GM21723 (cell line): ENCODE measurements around the gene CECR2.

Source experiments
- ATAC-seq: cut with Tn5 transposase; IDR thresholded peaks from one replicate; pipeline ENCODE4 v1.9.1; 2021; ENCODE audit warnings: mild to moderate bottlenecking, moderate library complexity; ENCODE audit not compliant: unreplicated experiment

The CECR2 gene

DNA sequence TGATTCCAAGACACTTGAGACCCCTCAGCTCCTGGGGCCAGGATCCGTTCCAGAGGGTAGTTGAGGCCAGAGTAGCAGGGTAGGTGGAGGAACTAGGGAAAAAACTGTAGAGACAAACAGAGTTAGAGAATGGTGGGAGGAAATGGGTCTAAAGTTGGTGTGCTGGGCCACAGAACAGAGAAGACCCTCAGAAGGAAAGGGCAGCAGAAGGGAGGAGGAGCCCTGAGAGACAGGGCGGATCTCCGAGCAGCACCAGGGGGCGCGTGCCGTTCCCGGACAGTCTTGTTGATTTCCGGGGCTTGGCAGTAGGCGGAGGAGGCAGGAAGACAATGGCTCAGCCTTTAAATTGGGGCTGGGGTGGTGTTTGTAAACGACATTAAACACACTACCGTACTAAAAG lies 2.4 kb upstream of the CECR2 start:
- no peak for ATAC-seq

DNA sequence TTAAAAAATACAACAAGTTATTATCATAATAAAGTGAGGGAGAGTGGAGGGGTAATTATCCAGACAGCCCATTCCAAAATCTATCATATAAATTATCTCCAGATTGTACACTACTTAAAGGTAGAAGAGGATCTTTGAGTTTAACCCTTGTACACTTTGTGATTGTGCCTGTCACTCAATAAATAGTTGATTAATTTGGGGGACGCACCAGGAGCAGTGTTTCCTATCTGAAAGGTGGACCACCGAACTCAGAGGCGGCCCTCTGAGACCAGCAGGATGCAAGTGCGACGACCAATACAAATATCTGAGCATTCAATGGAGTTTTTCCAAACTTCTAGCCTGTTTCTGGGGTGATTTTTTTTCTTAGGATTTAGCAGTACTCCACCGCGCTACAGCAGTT lies 1.1 kb upstream of the CECR2 start:
- no peak for ATAC-seq

DNA sequence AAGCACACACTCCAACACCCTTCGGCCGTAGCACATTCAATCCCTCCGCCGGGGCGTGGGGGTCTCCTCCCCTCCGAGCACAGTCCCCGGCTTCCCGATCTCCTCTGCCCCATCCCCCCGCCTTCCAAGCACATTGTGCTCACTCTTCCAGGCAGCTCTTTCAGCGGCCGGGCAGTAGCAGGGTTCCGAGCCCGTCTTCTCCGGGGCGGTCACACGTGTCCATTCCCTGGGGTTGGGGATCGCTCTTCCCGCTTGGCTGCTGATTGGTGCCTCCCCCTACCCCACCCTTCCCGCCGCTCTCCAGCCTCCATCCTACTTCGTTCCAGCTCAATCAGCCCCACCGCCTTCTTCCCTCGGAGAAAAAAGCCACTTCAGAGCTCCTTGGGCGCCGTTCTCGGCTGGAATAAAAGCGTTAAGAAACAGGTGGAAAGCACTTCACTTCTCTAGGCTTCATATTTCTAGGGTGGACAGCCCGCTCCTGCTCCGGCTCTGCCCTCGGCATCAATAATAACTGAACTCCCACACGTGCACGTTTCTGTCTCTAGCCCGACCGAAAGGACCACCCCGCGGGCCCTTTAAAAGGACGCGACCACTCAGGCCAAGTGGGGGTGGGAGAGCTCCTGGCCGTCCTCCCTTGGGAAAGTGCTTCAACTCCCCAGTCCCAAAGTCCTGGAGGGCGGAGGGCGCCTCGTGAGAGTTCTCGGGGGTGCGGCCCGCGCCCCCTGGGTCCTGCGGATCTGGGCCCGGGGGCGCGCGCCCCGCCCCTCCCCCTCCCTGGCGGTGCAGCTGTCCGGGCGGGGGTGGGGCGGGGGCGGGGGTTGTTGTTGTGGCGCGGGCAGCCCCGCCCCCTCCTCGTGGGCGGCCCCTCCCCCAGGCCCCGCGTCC lies 464 bp upstream of the CECR2 start:
- no peak for ATAC-seq

DNA sequence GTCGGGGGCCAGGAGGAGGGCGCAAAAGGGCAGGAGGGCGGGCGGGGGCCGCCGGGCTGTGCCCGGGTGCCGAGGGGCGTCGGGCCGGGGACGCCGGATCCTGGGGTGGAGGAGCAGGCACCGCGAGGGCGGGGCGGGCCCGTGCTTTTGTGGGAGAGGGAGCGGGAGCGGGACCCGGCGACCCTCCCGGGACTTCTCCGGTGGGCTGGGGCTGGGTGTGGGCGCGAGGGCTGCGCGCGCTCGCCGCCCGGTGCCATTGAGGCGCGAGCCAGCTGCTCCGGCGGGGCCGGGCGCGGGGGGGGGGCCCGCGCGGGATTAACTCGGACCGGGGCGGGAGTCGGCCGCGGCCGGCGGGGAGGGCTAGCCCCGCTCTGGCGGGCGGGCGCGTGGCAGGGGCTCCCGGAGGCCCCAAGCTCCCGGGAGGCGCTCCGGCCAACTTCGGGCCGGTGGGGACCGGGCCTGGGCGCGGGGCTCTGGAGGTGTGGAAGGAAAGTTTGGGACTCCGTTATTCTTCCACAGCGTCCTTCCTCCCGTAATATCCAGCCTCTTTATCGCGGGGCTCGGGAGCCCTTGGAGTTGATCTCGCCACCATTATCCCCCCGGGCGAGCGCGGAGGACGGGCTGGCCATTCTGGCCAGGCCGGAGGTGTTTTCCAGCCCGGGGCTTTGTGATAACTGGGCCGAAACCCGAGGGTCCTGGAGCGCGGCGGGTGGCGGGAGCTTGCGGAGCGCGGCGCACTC lies 936 bp downstream of the CECR2 start:
- no peak for ATAC-seq

DNA sequence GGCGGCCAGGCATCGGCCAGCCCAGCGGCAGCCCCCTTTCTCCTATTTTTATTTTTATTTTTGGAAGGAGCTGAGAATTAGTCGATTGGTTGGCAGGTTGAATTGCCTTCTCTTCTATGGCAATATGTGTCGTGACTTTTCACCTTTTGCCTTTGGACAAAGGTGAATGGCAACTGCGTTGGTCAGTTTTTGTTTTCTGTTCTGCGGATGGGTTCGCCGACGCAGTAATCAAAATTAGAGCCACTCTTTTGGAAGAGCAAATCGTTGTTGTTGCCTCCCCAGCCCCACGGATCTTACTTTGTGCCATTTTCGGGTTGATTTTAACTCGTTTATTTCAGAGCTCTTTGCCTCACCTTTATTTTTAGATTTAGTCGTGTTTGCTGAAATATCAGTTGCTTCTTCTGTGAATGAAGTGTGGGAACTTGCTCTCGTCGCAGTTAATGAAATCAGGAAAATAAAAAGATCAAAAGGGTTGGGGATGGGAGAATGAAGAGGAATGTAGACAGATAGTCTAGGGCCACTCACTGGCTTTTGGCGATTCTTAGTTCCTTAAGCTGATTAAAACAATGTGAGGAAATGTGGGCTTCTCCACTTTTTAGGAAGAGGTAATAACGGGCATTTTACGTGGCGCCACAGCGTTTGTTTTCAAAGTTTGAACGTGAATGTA lies 1.6 kb downstream of the CECR2 start:
- no peak for ATAC-seq

DNA sequence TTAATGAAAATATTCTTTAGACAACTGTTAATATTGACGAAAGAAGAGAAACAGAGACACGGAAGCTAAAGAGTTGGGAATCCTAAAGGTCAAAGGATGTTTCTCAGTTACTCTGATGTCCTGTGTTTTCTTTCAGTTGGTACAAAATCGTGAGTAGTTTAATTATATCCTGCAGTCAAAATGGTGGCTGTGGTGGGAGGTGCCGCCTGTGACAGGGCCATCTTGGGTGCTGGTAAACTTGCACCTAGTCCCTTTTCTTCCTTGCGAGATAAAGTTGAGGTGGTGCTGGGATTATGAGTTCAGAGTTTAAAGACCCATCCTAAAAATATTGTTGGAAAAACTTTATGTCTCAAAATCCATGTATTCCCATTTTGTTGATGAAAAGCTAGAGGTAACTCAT lies 2.2 kb downstream of the CECR2 start:
- no peak for ATAC-seq

DNA sequence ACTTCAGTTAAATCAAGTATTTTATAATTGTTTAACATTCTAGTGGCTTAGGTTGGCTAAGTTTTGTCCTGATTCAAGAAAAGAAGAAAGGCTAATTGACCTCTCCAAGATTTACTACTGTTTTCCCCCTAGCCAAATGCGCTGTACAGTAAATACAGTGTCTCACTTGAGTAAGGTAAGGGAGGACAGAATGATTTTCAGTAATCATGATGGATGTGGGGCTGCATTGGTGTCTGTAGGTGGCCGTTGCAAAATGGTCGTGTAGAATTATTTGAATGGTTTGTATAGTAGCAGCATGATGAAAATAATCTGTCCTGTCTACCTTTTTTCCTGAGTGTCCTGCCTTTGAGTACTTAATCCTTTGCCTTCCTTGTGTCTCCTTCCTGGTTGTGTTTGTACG lies 4.6 kb downstream of the CECR2 start:
- ATAC-seq, result no peak

DNA sequence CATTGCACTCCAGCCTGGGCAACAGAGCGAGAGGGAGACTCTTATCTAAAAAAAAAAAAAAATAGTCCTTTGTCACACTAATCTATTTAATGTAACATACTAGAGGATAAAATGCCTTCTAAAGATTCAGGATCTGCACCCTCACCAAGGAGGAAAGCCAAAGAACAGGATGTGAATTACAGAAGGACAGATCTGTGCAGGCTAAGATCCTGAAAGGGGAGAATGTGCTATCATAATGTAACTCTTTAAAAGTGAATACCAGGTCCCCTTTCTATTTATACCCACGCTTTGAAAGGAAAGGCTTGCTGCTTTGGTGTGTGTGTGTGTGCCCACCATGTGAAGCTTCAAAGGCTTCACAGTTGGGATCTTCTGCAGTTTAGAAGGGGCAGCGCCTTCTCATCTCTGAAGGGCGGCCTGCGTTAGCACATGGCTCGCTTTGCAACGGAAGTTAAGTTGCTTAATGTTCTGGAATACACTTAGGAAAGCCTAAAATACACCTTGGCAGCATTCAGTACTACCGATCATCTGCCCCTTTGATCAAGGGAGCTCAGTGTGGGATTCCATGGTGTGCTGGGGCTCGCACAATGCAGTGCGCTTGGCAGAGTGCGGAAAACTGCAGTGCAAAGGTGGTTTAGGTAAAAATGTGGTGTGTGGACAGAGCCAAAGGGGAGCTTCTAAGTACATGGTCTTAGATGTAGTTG lies 6.8 kb downstream of the CECR2 start:
- no peak for ATAC-seq

DNA sequence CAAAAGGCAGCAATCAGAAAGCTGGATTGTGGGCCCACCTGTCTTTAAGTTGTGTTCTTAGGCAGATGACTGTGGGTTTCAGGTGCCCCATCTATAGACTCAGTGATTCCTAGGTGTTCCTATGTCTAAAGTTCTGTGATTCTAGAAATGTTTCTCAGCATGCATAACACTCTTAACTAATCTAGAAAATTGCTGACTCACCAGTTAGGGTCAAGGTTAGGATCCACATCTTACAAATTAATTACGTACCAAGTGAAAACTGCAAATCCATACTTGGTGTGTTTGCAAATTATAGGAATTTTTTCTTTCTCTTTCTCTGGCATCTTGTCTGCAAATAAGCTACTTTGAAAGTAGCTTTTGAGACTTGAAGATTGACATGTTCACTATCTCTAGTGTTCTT lies 7.7 kb downstream of the CECR2 start:
- ATAC-seq, result no peak

DNA sequence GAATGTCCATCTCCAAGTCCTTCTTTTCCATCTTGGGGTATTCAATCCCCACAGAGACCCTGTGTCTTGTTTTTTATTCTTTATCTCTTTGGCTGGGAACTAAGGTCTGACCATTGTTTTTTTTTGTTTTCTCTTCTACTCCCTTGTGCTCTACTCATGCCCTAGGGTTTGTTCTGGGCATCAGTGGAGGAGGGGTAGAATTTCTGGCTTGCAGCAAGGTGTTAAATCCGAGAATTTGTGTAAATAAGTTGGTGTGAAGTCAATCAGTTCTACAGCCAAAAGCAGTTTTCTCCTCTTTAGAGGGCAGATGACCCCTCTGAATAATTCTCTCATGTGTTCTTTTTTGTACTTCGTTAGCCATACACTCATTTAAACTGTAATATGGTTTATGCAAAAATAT lies 10.7 kb downstream of the CECR2 start:
- no peak for ATAC-seq

DNA sequence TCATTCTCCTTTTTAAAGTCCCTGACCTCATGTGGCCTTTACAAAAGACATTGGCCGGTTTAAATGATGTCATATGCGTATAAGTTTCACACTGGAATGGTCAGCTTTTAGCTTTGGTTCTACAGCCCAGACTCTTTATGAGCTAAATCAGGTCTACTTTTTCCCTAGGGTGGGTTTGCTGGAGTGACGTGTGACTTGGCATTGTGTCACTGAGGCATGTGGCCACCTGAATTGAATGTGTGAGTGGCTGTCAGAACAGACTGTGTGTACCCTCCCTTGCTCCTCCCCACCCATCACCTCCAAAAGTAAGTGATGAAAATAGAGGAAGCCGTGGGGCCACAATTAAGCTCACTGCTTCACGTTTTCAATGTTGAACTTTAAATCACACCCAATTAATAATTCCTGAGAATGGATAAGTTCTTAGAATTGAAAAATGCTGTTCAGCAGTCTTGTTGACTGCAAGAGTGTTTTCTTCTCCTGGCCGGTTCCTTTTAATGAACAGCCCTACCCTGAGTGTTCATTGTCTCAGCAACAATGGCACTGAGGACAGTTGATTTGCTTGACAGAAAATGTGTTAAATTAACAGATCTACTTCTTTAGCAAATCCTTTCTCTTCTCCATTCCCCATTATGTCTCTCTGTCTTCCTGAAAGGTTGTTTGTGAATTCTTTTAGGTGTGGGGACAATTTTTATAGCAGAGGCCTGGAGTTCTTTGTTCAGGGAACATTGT lies 11.3 kb downstream of the CECR2 start:
- no peak for ATAC-seq

DNA sequence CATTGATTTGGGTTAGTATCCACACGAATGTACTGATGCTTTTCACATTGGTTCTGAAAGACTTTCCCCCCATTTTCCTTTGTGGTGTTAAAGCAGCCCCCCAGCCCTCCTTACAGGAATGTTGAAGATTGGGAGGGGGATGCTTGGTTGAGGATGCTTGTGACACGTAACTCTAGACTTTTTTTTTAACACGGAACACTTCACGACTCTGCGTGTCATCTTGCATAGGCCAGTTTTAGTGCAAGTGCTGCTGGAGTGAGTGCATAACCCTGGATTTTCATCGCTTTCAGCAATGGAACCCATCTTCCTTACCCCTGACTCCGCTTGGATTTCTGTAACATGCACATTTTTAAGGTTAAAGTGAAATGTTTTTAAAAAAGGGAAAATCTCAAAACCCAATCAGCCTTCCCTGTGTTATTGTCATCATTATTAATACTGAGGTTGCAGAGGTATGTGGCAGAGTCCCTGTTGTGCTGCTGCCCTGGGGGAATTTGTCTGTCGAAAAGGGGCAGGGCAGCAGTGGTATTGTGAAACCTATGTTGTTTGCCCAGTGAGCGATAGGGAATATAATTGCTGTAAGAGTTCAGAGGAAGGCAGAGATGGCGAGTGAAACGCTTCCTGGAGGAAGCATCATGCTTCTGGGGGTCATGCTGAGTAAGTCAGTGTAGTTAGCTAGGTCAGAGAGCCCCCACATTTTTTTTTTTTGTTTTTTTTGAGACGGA lies 12.1 kb downstream of the CECR2 start:
- ATAC-seq, result no peak

DNA sequence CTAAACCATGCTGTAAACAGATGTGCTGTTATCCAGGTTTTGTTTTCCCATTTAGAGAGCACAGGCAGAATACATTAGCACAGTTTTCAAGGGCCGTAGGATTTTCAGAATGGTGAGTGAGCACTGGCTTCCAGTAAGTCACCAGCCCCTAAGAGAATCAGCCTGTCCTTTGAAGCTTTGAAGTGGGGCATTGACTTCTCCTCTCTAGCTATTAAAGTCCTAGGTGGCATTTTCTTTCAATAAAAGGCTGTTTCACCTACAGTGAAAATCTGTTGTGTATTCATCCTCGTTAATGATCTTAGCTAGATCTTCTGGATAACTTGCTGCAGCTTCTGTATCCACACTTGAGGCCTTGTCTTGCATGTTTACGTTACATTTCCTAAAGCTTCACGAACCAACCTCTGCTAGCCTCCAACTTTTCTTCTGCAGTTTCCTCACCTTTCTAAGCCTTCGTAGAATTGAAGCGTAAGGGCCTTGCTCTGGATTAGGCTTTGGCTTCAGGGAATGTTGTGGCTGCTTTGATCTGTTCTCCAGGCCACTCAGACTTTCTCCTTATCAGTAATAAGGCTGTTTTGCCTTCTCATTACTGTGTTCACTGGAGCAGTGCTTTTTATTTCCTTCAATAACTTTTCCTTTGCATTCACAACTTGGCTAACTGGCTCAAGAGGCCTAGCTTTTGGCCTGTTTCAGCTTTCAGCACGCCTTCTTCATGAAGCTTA lies 15.5 kb downstream of the CECR2 start:
- no peak for ATAC-seq

DNA sequence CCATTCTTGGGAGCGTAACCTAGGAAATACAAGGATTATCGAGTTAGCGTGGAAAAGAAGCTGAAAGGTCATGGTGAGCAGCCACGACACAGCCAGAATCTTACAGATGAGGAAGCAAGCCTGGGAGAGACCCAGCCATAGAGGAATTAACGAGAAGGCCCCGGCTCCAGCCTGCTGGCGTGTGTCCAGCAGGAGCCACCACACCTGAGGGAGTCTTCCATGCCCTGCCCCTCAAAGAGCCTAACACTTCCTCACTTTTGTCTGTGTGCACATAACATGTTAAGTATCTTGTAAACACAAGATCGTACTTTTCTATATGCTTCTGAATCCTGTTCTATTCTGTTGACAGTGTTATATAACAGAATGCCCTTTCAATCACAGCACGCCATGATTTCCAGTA lies 18.1 kb downstream of the CECR2 start:
- ATAC-seq, result no peak

DNA sequence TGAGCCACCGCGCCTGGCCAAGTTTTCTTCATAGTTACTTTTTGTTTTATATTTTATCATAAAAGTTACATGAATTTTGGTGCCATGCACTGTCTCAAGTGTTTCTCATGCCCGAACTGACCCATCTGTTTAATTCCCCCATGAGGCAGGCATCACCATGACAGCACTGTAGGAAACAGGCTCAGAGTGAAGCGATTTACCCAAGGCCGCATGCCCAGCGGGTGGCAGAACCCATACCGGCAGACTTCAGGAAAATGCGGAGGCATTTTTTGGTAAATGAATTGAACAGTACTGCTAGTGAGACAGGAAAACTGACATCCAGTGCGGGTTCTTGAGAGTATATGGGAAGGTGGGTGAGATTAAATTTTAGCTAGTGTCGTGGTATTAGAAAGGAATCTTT lies 19.0 kb downstream of the CECR2 start:
- ATAC-seq, result no peak

DNA sequence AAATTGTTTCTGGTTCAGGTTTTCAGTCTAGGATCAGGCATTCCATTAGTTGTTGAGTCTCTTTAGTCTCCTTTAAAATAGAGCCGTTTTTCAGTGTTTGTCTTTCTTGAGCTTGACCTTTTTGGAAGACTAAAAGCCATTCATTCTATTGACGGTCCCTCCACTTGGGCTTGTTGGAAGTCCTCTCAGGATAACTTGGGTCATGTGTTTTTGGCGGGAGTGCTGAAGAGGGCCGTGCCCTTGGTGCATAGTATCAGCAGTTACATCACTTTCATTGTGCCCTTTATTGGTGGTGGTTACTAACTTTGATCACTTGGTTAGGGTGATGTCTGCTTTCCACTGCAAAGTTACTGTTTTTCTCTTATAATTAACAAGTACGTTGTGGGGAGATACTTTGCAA lies 20.8 kb downstream of the CECR2 start:
- no peak for ATAC-seq

DNA sequence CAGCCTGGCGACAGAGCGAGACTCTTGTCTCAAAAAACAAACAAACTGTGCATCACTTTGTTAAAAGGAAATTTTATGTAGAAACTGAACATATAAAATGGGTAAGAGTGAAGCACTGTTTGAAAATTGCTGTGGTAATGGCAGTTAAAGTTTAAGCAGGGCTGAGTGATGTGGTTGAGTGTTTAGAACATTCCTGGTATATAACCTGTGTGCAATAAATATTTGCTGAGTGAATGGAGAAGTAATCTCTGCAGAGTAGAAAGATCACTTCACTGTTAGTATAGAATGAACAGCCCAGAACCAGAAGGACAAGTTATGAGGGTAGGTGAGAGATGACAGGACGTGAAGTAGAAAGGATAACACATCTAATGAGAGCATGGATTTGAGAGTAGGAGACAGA lies 27.3 kb downstream of the CECR2 start:
- ATAC-seq, result no peak

DNA sequence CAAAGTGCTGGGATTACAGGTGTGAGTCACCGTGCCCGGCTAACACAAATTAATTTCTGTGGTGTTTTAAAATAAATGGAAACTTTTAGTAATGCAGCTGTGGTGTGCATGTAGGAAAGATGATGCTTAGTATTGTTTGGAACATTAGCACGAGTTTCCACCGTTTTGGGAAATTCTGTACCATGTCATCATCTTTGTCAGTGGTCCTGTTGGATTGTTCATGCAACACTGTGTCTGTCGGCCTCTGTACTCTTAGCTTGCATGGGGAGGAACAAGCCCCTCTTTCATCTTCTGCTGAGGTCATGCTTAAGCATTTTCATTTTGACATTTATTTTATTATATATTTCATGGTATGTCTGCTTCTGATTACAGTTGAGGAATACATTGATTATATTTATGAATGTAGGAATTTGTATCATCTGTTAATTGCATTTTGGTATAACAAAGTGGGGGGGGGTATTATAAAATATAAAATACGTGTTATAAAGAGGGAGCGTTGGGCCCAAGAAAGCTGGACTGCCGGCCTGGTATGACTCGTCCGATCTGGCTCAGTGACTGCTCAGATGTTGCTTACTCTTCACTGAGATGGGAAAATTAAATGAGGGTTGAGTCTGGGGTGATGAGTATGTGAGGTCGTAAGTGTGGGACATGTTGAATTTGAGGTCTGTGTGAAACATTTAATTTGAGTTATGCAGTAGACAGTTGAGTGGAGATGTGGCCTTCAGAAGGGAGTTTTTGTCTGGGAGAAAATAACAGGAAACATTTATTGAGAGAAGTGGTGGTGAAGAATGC lies 28.7 kb downstream of the CECR2 start:
- no peak for ATAC-seq

DNA sequence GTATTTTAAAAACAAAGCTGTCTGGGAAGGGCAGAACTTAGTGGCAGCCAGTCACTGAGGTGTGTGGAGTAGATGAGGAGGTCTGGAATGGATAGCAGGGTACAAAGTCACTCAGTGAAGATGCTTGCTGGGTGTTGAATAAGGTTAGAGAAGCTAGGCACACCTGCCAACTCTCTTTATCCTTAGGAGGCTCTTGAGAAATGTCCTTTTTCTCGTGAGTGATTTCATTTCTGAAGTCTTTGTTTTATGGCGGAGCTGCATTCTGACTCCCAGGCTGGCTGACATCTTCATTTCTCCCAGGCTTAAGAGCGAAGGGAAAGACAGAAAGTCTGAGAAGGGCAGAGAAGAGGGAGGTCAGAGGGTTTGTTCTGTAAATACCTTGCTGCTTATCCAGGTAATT lies 31.0 kb downstream of the CECR2 start:
- ATAC-seq, result no peak
